ENCODE results near the gene UBA3.

DNA sequence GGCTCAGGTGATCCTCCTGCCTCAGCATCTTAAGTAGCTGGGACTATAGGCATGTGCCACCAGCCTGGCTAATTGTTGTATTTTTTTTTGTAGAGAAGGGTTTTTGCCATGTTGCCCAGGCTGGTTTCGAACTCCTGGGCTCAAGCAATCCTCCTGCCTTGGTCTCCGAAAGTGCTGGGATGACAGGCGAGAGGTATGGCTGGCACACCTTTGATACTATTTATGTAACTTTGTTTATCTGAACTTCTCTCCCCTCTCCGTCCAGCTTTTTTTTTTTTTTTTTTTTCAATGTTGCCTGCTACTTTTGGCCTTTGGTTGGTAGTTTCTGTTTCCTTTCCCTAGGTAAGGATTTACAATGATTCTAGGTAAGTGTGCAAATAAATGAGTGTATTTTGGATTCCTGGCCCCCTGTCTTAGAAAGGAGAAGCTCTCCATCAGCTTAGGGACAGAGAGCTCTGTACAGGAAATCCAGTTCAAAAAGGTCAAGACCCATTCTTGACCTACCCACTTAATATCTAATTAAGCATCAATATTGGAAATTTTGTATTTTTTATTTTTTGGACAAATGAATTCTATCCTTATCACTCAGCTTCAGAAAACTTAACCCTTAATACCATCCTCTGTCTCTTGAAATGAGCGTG is 11.3 kb upstream of the UBA3 start:
- TF ChIP-seq POLR2A (IDR thresholded peaks at IDR 0.05) (no peak), POLR2AphosphoS5 (IDR thresholded peaks at IDR 0.05) (no peak), EP300 (IDR thresholded peaks at IDR 0.05) (no peak)
- TF ChIP-seq, protein P1, sequence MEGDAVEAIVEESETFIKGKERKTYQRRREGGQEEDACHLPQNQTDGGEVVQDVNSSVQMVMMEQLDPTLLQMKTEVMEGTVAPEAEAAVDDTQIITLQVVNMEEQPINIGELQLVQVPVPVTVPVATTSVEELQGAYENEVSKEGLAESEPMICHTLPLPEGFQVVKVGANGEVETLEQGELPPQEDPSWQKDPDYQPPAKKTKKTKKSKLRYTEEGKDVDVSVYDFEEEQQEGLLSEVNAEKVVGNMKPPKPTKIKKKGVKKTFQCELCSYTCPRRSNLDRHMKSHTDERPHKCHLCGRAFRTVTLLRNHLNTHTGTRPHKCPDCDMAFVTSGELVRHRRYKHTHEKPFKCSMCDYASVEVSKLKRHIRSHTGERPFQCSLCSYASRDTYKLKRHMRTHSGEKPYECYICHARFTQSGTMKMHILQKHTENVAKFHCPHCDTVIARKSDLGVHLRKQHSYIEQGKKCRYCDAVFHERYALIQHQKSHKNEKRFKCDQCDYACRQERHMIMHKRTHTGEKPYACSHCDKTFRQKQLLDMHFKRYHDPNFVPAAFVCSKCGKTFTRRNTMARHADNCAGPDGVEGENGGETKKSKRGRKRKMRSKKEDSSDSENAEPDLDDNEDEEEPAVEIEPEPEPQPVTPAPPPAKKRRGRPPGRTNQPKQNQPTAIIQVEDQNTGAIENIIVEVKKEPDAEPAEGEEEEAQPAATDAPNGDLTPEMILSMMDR (IDR thresholded peaks at IDR 0.05) = no peak

Measured in suprapubic skin (tissue), 4 donors.